Muscle of leg (tissue), 11 donors: ENCODE data around the gene GRIK1. TPM values are rescaled to one million over a fixed set of nuclear protein-coding genes. Genes with fewer than 3 reads are reported as not detected.

Source experiments
- DNase-seq: peaks from one replicate; pipeline ENCODE4 v3.0.0; 2013
- H3K27ac ChIP-seq: one replicate; pipeline ENCODE4 v1.5.1; 2013; ENCODE audit warnings: mild to moderate bottlenecking, low read length, control low read depth
- H3K27me3 ChIP-seq: one replicate; pipeline ENCODE4 v1.6.1; 2013; ENCODE audit warnings: low read length; ENCODE audit not compliant: control insufficient read depth, insufficient read depth
- H3K36me3 ChIP-seq: one replicate; pipeline ENCODE4 v1.6.1; 2013; ENCODE audit warnings: low read length; ENCODE audit not compliant: control insufficient read depth, insufficient read depth
- H3K4me1 ChIP-seq: one replicate; pipeline ENCODE4 v1.6.1; 2013; ENCODE audit warnings: low read length; ENCODE audit not compliant: control insufficient read depth, insufficient read depth
- H3K4me3 ChIP-seq: one replicate; pipeline ENCODE4 v1.5.1; 2013; ENCODE audit warnings: low read length, control low read depth
- H3K9me3 ChIP-seq: replicated peaks from 2 replicates; pipeline ENCODE4 v1.6.1; 2013; ENCODE audit warnings: low read depth, low read length; ENCODE audit not compliant: control insufficient read depth
- WGBS: methylation state at CpG from one replicate; pipeline ENCODE4 v1.1.5; 2013; ENCODE audit warnings: missing lambda C conversion rate; ENCODE audit not compliant: insufficient coverage; 5-methylcytosine and 5-hydroxymethylcytosine counted together
- polyA plus RNA-seq, 8 donors: library from polyadenylated mRNA; unstranded; fragments of 120-200 nt; gene quantifications; one replicate each; pipeline versions ENCODE4 v1.2.1 to v1.2.3, GENCODE V29; 2013; ENCODE audit warnings: inconsistent platforms in 1 of 8, low replicate concordance in 1 of 8; ENCODE audit not compliant: insufficient read length in 8 of 8, insufficient read depth in 1 of 8
- total RNA-seq: library from RNA; stranded (reverse); fragments of 120-200 nt; gene quantifications from one replicate; pipeline ENCODE4 v1.2.4, GENCODE V29; 2013

GRIK1 gene
- total and polyA plus RNA-seq, 9 donors, result 0.25 to 2.1 (median 0.39) TPM

- H3K27ac ChIP-seq, result no peak overlapping the region
- H3K4me3 ChIP-seq, result no peak overlapping the region
- no peak for DNase-seq
- no peaks in the 10 kb centered on the region for H3K36me3 ChIP-seq
- no peaks in the 10 kb centered on the region for H3K9me3 ChIP-seq
- WGBS, result no CpG with 5 or more reads among the region's 6 CpGs
- H3K4me1 ChIP-seq, result no peaks in the 10 kb centered on the region
- no peaks in the 10 kb centered on the region for H3K27me3 ChIP-seq
Observed at GRCh38 chr21:29655577-29655976, 284.2 kb downstream of the GRIK1 start.

- Histone ChIP-seq H3K36me3 (no peaks in the 10 kb centered on the region), H3K4me1 (no peaks in the 10 kb centered on the region), H3K27ac (no peak overlapping the region), H3K9me3 (no peaks in the 10 kb centered on the region), H3K4me3 (no peak overlapping the region), H3K27me3 (no peaks in the 10 kb centered on the region)
- WGBS, result 67% methylated on average over 2 of the region's 3 CpGs
- peak; percentile 37 for DNase-seq
Observed at GRCh38 chr21:29654855-29655254, 284.9 kb downstream of the GRIK1 start.

GRCh38 chr21:29654203-29654602 is 285.6 kb downstream of the GRIK1 start:
- Histone ChIP-seq H3K27me3 (no peaks in the 10 kb centered on the region), H3K27ac (no peak overlapping the region), H3K4me3 (no peak overlapping the region), H3K36me3 (no peaks in the 10 kb centered on the region), H3K4me1 (no peaks in the 10 kb centered on the region), H3K9me3 (no peaks in the 10 kb centered on the region)
- DNase-seq, result no peak

- Histone ChIP-seq H3K4me1 (no peaks in the 10 kb centered on the region), H3K36me3 (no peaks in the 10 kb centered on the region), H3K27ac (no peak overlapping the region), H3K9me3 (no peaks in the 10 kb centered on the region), H3K4me3 (no peak overlapping the region), H3K27me3 (no peaks in the 10 kb centered on the region)
- DNase-seq, result no peak
- WGBS, result 73% methylated on average over 3 of the region's 6 CpGs
Observed at GRCh38 chr21:29650523-29651022, 289.2 kb downstream of the GRIK1 start.

- no peaks in the 10 kb centered on the region for H3K9me3 ChIP-seq
- no peak overlapping the region for H3K4me3 ChIP-seq
- WGBS, result 43% methylated on average over 3 of the region's 5 CpGs
- H3K36me3 ChIP-seq, result no peaks in the 10 kb centered on the region
- no peaks in the 10 kb centered on the region for H3K27me3 ChIP-seq
- H3K27ac ChIP-seq, result no peak overlapping the region
- DNase-seq, result no peak
- no peaks in the 10 kb centered on the region for H3K4me1 ChIP-seq
Observed at GRCh38 chr21:29649406-29649814, 290.4 kb downstream of the GRIK1 start.

GRCh38 chr21:29648710-29649240 is 291.0 kb downstream of the GRIK1 start:
- no peaks in the 10 kb centered on the region for H3K36me3 ChIP-seq
- WGBS, result 54% methylated on average over 2 of the region's 5 CpGs
- no peaks in the 10 kb centered on the region for H3K27me3 ChIP-seq
- DNase-seq, result no peak
- no peaks in the 10 kb centered on the region for H3K4me1 ChIP-seq
- H3K27ac ChIP-seq, result no peak overlapping the region
- H3K4me3 ChIP-seq, result no peak overlapping the region
- H3K9me3 ChIP-seq, result no peaks in the 10 kb centered on the region

- H3K4me3 ChIP-seq, result no peak overlapping the region
Observed at GRCh38 chr21:29647353-29647781, 292.4 kb downstream of the GRIK1 start.

GRCh38 chr21:29645666-29646553 is 293.9 kb downstream of the GRIK1 start:
- 80% methylated on average over 1 of the region's 3 CpGs for WGBS
- no peak overlapping the region for H3K4me3 ChIP-seq
- H3K27ac ChIP-seq, result no peak overlapping the region
- no peaks in the 10 kb centered on the region for H3K9me3 ChIP-seq
- DNase-seq, result no peak
- no peaks in the 10 kb centered on the region for H3K4me1 ChIP-seq
- no peaks in the 10 kb centered on the region for H3K27me3 ChIP-seq
- no peaks in the 10 kb centered on the region for H3K36me3 ChIP-seq

More at GRCh38 chr21:29647353-29647781, 292.4 kb downstream of the GRIK1 start:
- no peak for DNase-seq
- Histone ChIP-seq H3K36me3 (no peaks in the 10 kb centered on the region), H3K27me3 (no peaks in the 10 kb centered on the region), H3K4me1 (no peaks in the 10 kb centered on the region), H3K9me3 (no peaks in the 10 kb centered on the region), H3K27ac (no peak overlapping the region)
- 55% methylated on average over 4 of the region's 5 CpGs for WGBS

- no peak overlapping the region for H3K4me3 ChIP-seq
- no peak overlapping the region for H3K27ac ChIP-seq
- WGBS, result no CpG with 5 or more reads among the region's 3 CpGs
- no peaks in the 10 kb centered on the region for H3K27me3 ChIP-seq
- no peaks in the 10 kb centered on the region for H3K4me1 ChIP-seq
- H3K36me3 ChIP-seq, result no peaks in the 10 kb centered on the region
- H3K9me3 ChIP-seq, result no peaks in the 10 kb centered on the region
- DNase-seq, result no peak
Observed at GRCh38 chr21:29643289-29643688, 296.5 kb downstream of the GRIK1 start.

GRCh38 chr21:29642551-29643245 is 297.1 kb downstream of the GRIK1 start:
- Histone ChIP-seq H3K27me3 (no peaks in the 10 kb centered on the region), H3K4me1 (no peaks in the 10 kb centered on the region), H3K27ac (no peak overlapping the region), H3K36me3 (no peaks in the 10 kb centered on the region), H3K9me3 (no peaks in the 10 kb centered on the region), H3K4me3 (no peak overlapping the region)
- WGBS, result 95% methylated on average over 9 of the region's 10 CpGs
- DNase-seq, result no peak
